ENCODE data around the gene ARHGEF26.
A peak's percentile ranks its signal among the peaks of the same experiment; 100 is the strongest.

ARHGEF26 gene

DNA sequence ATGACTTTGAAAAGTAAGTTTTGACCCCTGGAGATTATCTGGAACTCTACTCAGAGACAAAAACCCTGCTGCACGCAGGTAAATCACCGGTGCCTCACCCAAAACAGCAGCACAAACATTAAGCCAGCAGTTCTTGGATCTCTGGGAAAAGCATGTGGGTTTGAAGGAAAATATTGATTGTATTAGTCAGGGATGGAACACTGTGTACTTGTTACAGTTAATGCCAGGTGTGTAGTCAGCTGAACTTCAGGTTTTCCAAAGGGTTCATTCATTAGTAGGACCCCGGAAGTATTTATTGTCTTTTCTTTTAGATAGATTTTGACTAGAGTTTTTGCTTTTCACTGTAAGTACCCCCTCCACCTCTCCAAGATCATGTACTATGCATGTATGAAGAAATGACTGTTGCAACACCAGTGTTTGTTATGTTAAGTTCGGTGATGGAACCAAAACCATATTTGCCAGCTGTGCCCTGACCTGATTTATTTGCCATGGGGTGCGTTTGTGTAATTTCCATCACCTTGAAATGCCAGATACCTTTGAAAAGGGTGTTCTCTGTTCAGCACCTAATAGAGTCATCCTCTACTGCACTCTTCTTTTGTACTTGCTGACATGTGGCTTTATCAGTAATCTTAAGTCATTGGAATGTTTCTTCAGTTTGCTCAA is 14.5 kb downstream of the ARHGEF26 start:
- Histone ChIP-seq H3K27ac (ENCODE audit: low read depth, low read length) (0 out of 2 replicates have a peak overlapping the region, but pooled peaks have one; percentile 17), H3K4me3 (ENCODE audit: low read length) (no peak overlapping the region), H3K4me1 (ENCODE audit: insufficient read depth, low read length) (peaks cover 20% of the 10 kb centered on the region), H3K9me3 (ENCODE audit: insufficient read depth, low read depth, low read length) (no peaks in the 10 kb centered on the region), H3K36me3 (ENCODE audit: insufficient read depth, low read length) (peaks cover 4% of the 10 kb centered on the region; the same call in 1 of the 2 replicates), H3K9ac (ENCODE audit: low read depth, low read length) (no peak overlapping the region), H3K27me3 (ENCODE audit: insufficient read depth, low read length) (no peaks in the 10 kb centered on the region)
- WGBS = 93% methylated on average over 5 of the region's 5 CpGs

DNA sequence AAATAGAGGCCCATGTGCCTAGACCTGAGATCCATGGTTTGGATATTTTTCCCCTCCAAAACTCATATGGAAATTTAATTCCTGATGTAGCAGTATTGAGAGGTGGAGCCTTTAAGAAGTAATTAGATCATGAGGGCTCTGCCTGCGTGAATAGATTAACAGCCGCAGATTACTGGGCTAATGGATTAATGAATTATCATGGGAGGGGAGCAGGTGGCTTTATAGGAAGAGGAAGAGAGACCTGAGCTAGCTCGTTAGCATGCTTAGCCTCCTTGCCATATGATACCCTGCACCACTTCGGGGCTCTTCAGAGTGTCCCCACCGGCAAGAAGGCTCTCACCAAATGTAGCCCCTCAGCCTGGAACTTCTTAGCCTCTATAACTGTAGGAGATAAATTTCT is 15.8 kb downstream of the ARHGEF26 start:
- Histone ChIP-seq H3K9me3 (ENCODE audit: insufficient read depth, low read depth, low read length) (no peaks in the 10 kb centered on the region), H3K9ac (ENCODE audit: low read depth, low read length) (no peak overlapping the region), H3K27ac (ENCODE audit: low read depth, low read length) (no peak overlapping the region), H3K4me1 (ENCODE audit: insufficient read depth, low read length) (peaks cover 9% of the 10 kb centered on the region; the same call in 1 of the 2 replicates), H3K4me3 (ENCODE audit: low read length) (no peak overlapping the region), H3K27me3 (ENCODE audit: insufficient read depth, low read length) (no peaks in the 10 kb centered on the region), H3K36me3 (ENCODE audit: insufficient read depth, low read length) (no peaks in the 10 kb centered on the region)
- 92% methylated on average over 5 of the region's 5 CpGs for WGBS

DNA sequence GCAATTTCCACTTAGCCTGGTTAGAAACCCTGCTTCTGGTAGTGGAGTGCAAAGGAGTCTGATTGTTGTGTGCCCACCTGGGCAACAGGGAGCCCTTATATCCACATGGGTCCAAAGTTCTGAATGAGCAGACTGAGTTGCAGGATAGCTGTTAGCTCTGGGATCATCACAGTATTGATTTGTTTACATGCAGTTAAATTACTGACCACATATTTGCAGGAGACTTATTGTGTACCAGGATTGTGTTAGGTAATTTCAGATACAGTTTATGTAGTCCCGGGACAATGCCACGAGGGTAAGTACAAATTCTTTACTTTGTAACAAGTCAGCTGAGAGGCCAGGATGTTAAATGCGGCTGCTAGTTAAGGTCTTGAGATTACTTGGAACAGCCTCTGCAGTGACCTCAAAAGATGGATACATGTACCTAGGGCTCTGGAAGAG is 18.8 kb downstream of the ARHGEF26 start:
- Histone ChIP-seq H3K4me1 (ENCODE audit: insufficient read depth, low read length) (peaks cover 23% of the 10 kb centered on the region), H3K9me3 (ENCODE audit: insufficient read depth, low read depth, low read length) (no peaks in the 10 kb centered on the region), H3K9ac (ENCODE audit: low read depth, low read length) (no peak overlapping the region), H3K27me3 (ENCODE audit: insufficient read depth, low read length) (no peaks in the 10 kb centered on the region), H3K4me3 (ENCODE audit: low read length) (no peak overlapping the region), H3K27ac (ENCODE audit: low read depth, low read length) (no peak overlapping the region), H3K36me3 (ENCODE audit: insufficient read depth, low read length) (no peaks in the 10 kb centered on the region)
- 93% methylated on average over 3 of the region's 3 CpGs for WGBS

DNA sequence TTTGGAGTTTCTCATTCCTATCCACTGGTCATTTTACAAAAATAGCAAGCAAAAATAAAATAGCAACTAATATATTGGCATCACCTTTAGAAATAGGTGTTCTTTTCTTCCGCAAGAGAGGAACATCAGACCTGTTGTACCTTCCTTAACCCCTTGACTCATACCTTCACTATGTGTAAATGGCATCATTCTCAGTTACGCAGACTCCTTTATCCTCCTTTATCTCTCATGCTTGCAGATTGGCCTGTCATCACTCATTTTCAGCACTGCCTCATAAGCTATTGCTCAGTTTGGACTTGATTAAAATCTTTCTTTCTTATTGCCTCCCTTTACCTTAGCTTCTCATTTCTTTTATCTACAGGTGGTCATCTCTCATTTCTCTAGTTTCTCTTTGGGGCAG is 21.4 kb downstream of the ARHGEF26 start:
- Histone ChIP-seq H3K36me3 (ENCODE audit: insufficient read depth, low read length) (no peaks in the 10 kb centered on the region), H3K9ac (ENCODE audit: low read depth, low read length) (no peak overlapping the region), H3K27me3 (ENCODE audit: insufficient read depth, low read length) (no peaks in the 10 kb centered on the region), H3K4me1 (ENCODE audit: insufficient read depth, low read length) (peaks cover 33% of the 10 kb centered on the region), H3K4me3 (ENCODE audit: low read length) (no peak overlapping the region), H3K9me3 (ENCODE audit: insufficient read depth, low read depth, low read length) (no peaks in the 10 kb centered on the region), H3K27ac (ENCODE audit: low read depth, low read length) (no peak overlapping the region)
- WGBS = 95% methylated on average over 2 of the region's 2 CpGs

DNA sequence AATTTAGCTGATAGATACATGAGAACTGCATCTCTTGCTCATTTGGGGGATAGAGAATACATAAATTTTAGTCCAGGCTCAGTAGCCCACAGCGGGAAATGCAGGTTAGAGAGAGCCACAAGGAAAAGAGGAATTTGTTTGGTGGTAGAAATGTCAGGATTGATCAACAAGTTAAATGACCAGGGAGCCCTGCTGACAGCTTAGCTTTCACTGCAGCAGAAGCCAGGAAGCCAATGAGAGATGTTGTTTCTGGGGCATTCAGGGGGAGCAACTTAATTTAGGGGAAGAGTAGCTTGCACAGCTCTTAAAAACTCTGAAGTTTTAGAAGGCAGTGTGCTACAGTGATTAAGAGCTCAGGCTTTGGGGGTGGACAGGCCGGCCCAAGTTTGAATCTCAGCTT is 22.7 kb downstream of the ARHGEF26 start:
- Histone ChIP-seq H3K9ac (ENCODE audit: low read depth, low read length) (no peak overlapping the region), H3K4me3 (ENCODE audit: low read length) (no peak overlapping the region), H3K9me3 (ENCODE audit: insufficient read depth, low read depth, low read length) (no peaks in the 10 kb centered on the region), H3K36me3 (ENCODE audit: insufficient read depth, low read length) (no peaks in the 10 kb centered on the region), H3K4me1 (ENCODE audit: insufficient read depth, low read length) (peaks cover 42% of the 10 kb centered on the region), H3K27me3 (ENCODE audit: insufficient read depth, low read length) (no peaks in the 10 kb centered on the region), H3K27ac (ENCODE audit: low read depth, low read length) (no peak overlapping the region)
- 52% methylated on average over 2 of the region's 2 CpGs for WGBS

DNA sequence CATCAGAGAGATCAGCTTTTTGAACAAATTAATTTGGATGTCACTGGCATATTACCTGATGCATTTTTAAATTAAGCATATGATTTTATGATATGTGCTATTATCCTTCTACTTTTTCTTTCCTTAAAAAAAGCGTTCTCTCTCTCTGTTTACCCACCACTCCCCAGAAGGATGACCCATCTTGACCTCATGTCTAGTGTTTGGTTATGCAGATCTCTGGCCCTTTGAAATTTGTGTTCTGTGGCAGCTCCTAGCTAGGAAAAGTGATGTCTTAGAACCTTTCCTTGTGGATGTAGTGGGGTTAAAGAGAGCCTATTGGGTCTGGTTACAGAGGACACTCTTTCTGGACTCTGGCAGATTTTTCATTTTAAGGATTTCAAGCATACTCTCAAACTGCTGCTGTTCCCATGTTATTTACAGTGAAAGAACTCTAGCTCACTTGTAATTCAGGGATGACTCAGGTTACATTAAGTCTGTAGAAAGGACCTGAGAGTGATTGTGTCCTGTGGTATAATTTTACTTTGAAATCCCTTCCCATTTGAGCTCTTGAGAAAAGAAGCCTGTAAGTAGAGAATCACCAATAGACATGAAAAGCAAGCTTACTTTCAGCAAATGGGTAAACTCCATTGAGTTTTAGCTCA is 23.8 kb downstream of the ARHGEF26 start:
- no peaks in the 10 kb centered on the region for H3K9me3 ChIP-seq (ENCODE audit: insufficient read depth, low read depth, low read length)
- peaks cover 43% of the 10 kb centered on the region for H3K4me1 ChIP-seq (ENCODE audit: insufficient read depth, low read length)
- H3K4me3 ChIP-seq (ENCODE audit: low read length) = no peak overlapping the region
- no CpG with 5 or more reads among the region's 1 CpG for WGBS
- H3K27ac ChIP-seq (ENCODE audit: low read depth, low read length) = no peak overlapping the region
- no peaks in the 10 kb centered on the region for H3K27me3 ChIP-seq (ENCODE audit: insufficient read depth, low read length)
- H3K36me3 ChIP-seq (ENCODE audit: insufficient read depth, low read length) = no peaks in the 10 kb centered on the region
- H3K9ac ChIP-seq (ENCODE audit: low read depth, low read length) = no peak overlapping the region

DNA sequence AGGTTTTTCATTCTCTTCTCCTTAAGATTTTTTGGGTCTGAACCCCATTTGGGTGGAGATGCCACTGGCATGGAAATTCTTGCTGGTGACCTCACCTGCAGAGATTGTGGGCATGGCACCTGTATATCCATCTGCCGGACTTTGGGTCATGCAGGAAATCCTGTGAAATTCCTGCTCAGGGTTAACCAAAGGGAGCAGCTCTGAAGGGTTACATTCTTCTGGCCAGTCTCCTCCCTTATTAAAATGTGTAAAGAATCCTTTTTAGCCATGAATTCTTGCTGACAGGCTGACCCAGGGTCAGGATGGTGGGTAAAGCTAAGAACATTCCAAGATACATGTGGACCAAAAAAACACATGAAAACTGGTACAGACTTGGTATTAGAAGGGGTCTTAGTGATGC is 27.4 kb downstream of the ARHGEF26 start:
- peaks cover 35% of the 10 kb centered on the region for H3K4me1 ChIP-seq (ENCODE audit: insufficient read depth, low read length)
- WGBS = 92% methylated on average over 1 of the region's 1 CpG
- H3K4me3 ChIP-seq (ENCODE audit: low read length) = no peak overlapping the region
- no peak overlapping the region for H3K27ac ChIP-seq (ENCODE audit: low read depth, low read length)
- H3K36me3 ChIP-seq (ENCODE audit: insufficient read depth, low read length) = peaks cover 5% of the 10 kb centered on the region
- H3K27me3 ChIP-seq (ENCODE audit: insufficient read depth, low read length) = no peaks in the 10 kb centered on the region
- H3K9ac ChIP-seq (ENCODE audit: low read depth, low read length) = no peak overlapping the region
- H3K9me3 ChIP-seq (ENCODE audit: insufficient read depth, low read depth, low read length) = no peaks in the 10 kb centered on the region

DNA sequence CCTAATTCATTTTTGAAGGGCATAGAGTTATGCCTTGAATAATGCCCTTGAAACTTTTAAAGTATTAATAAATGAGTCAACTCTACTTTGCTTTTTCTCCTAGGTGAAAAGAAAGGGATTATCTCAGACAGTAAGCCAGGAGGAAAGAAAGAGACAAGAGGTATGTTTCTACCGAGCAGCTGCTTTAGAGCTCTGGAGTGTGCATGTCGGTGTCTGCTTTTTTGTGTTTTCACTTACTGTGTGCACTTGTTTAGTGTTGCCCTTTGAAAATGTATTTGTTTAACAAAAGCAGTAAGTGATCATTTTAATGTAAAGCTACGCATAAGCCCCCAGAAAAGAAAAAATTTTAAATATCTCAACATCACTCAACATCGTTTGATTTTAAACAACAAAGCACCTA is 28.1 kb downstream of the ARHGEF26 start:
- Histone ChIP-seq H3K27me3 (ENCODE audit: insufficient read depth, low read length) (no peaks in the 10 kb centered on the region), H3K4me3 (ENCODE audit: low read length) (no peak overlapping the region), H3K4me1 (ENCODE audit: insufficient read depth, low read length) (peaks cover 27% of the 10 kb centered on the region), H3K9ac (ENCODE audit: low read depth, low read length) (no peak overlapping the region), H3K36me3 (ENCODE audit: insufficient read depth, low read length) (peaks cover 5% of the 10 kb centered on the region), H3K27ac (ENCODE audit: low read depth, low read length) (no peak overlapping the region), H3K9me3 (ENCODE audit: insufficient read depth, low read depth, low read length) (no peaks in the 10 kb centered on the region)
- WGBS = 88% methylated on average over 2 of the region's 4 CpGs

DNA sequence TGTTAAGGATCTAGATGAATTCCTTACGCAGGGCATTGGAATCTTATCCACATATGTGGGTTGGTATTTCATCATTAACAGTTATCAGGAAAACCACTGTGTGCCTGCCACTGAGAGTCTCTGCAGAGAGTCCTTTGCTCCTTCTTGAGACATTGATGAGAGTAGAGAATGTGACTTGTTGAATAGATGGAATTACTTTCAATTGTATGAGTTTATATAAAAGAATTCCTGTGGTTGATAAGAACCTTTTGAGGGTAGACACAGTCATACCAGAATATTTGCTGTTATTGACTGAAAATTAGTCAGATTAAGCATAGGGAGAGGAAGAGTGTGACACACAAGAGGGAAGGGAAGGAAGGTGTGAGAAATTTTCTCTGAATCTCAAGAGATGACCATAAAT is 30.8 kb downstream of the ARHGEF26 start:
- 100% methylated on average over 1 of the region's 1 CpG for WGBS

DNA sequence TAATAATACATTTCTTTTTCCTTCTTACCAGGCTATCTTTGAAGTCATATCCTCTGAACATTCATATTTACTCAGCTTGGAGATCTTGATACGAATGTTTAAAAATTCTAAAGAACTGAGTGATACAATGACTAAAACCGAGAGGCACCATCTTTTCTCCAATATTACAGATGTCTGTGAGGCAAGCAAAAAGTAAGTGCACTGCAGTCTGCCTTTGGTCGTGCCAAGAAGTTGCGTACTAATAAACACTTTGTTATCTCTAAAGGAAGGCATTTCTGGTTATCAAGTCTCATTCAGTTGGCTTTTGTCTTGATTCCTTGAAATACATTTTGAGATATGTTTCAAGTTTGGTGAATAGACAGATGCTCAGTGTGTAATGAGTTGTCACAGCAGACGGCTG is 31.6 kb downstream of the ARHGEF26 start:
- Histone ChIP-seq H3K36me3 (ENCODE audit: insufficient read depth, low read length) (peaks cover 5% of the 10 kb centered on the region), H3K9me3 (ENCODE audit: insufficient read depth, low read depth, low read length) (no peaks in the 10 kb centered on the region), H3K4me1 (ENCODE audit: insufficient read depth, low read length) (peaks cover 14% of the 10 kb centered on the region), H3K9ac (ENCODE audit: low read depth, low read length) (no peak overlapping the region), H3K4me3 (ENCODE audit: low read length) (no peak overlapping the region), H3K27me3 (ENCODE audit: insufficient read depth, low read length) (no peaks in the 10 kb centered on the region), H3K27ac (ENCODE audit: low read depth, low read length) (no peak overlapping the region)
- 94% methylated on average over 5 of the region's 5 CpGs for WGBS

More for the DNA sequence above, 30.8 kb downstream of the ARHGEF26 start:
- Histone ChIP-seq H3K9ac (ENCODE audit: low read depth, low read length) (no peak overlapping the region), H3K36me3 (ENCODE audit: insufficient read depth, low read length) (peaks cover 5% of the 10 kb centered on the region), H3K4me1 (ENCODE audit: insufficient read depth, low read length) (peaks cover 11% of the 10 kb centered on the region; the same call in 1 of the 2 replicates), H3K4me3 (ENCODE audit: low read length) (no peak overlapping the region), H3K9me3 (ENCODE audit: insufficient read depth, low read depth, low read length) (no peaks in the 10 kb centered on the region), H3K27me3 (ENCODE audit: insufficient read depth, low read length) (no peaks in the 10 kb centered on the region), H3K27ac (ENCODE audit: low read depth, low read length) (no peak overlapping the region)

DNA sequence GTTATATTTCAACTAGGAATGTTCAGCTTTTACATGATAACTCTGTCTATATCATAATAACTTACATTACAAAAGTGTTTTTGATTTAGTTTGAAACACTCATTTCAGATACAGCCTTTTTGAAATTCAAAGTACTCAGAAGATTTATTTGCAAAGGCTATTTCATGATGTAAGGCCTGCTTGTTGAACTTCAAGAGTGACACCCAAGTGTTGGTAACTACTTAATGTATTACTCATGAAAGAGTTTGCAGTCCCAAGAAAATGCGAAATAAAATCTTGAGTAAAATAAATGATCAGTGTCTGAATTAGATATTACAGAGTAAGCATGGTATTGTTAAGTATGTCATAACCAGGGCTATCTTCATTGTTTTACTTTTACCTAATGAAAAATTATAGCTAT is 35.3 kb downstream of the ARHGEF26 start:
- WGBS = 100% methylated on average over 1 of the region's 1 CpG
- no peak overlapping the region for H3K9ac ChIP-seq (ENCODE audit: low read depth, low read length)
- H3K9me3 ChIP-seq (ENCODE audit: insufficient read depth, low read depth, low read length) = no peaks in the 10 kb centered on the region
- no peak overlapping the region for H3K27ac ChIP-seq (ENCODE audit: low read depth, low read length)
- no peak overlapping the region for H3K4me3 ChIP-seq (ENCODE audit: low read length)
- H3K36me3 ChIP-seq (ENCODE audit: insufficient read depth, low read length) = peaks cover 5% of the 10 kb centered on the region
- peaks cover 12% of the 10 kb centered on the region for H3K4me1 ChIP-seq (ENCODE audit: insufficient read depth, low read length)
- H3K27me3 ChIP-seq (ENCODE audit: insufficient read depth, low read length) = no peaks in the 10 kb centered on the region
